Endothelial cell of umbilical vein (primary cell): ENCODE data around the gene BPHL. TPM values are rescaled to one million over a fixed set of nuclear protein-coding genes. Genes with fewer than 3 reads are reported as not detected.

ENCODE experiments used
- BruUV-seq: library from RNA; stranded (reverse); fragments of 400-500 nt; replicated peaks from 2 replicates; lab custom pipeline; 2021; lab: Mats Ljungman, UMichigan
- CTCF ChIA-PET: fragments of 300-600, 350-600 bp; sonication (Branson Sonifier 250); formaldehyde crosslinking; loops from one replicate; lab custom pipeline; 2021; ENCODE audit warnings: antibody characterized with exemption, inconsistent platforms; lab: Charles Lee
- POLR2A ChIA-PET: fragments of 300-600, 350-600 bp; sonication (Branson Sonifier 250); formaldehyde crosslinking; loops from one replicate; lab custom pipeline; 2021; ENCODE audit warnings: antibody characterized with exemption, inconsistent platforms; lab: Charles Lee
- DNase-seq: peaks from one replicate; pipeline ENCODE4 v3.0.0-alpha.2; 2011; ENCODE audit warnings: low read depth, low spot score
- FAIRE-seq: peaks from 2 replicates; lab custom pipeline; 2011; peaks lifted over from hg19 to GRCh38; lab: Jason Lieb, UNC
- H2AFZ ChIP-seq: 2 replicates; pipeline ENCODE4 v1.6.0; 2012; ENCODE audit warnings: low read depth, low read length, control low read depth, inconsistent platforms
- H3K27ac ChIP-seq: 2 replicates; pipeline ENCODE4 v1.5.1; 2011; ENCODE audit warnings: low read depth, mild to moderate bottlenecking, control low read depth, low read length, moderate library complexity; ENCODE audit not compliant: insufficient read depth
- H3K27me3 ChIP-seq, 2 experiments: 2 replicates each; pipeline versions ENCODE4 v1.6.0 to v1.6.1; 2011; ENCODE audit warnings: low read length in 2 of 2, mixed read lengths in 1 of 2; ENCODE audit not compliant: control insufficient read depth in 2 of 2, insufficient read depth in 2 of 2
- H3K36me3 ChIP-seq, 2 experiments: 2 replicates in 1 of 2; 3 replicates in 1 of 2; pipeline ENCODE4 v1.5.1; 2011; ENCODE audit warnings: low read length in 2 of 2, mild to moderate bottlenecking in 1 of 2, moderate library complexity in 1 of 2; ENCODE audit not compliant: control insufficient read depth in 2 of 2, insufficient read depth in 2 of 2; ENCODE audit errors: extremely low read depth in 1 of 2
- H3K4me1 ChIP-seq: 3 replicates; pipeline ENCODE4 v1.5.1; 2011; ENCODE audit warnings: mild to moderate bottlenecking, low read length; ENCODE audit not compliant: control insufficient read depth, insufficient read depth; ENCODE audit errors: extremely low read depth
- H3K4me2 ChIP-seq: 2 replicates; pipeline ENCODE4 v1.6.1; 2011; ENCODE audit warnings: low read length, control low read depth, mixed read lengths; ENCODE audit not compliant: insufficient read depth
- H3K4me3 ChIP-seq, 3 experiments: fragments of 200-600 bp in 1 of 3; sonication (generic), shearing (Covaris generic) in 1 of 3; replicated peaks in 1 of 3; 2 replicates each; pipeline ENCODE4 v1.5.1; 2011 to 2016; ENCODE audit warnings: control low read depth in 3 of 3, low read length in 3 of 3, mild to moderate bottlenecking in 2 of 3, inconsistent platforms in 1 of 3, low read depth in 1 of 3, moderate library complexity in 1 of 3; ENCODE audit not compliant: insufficient read depth in 1 of 3
- H3K79me2 ChIP-seq: 2 replicates; pipeline ENCODE4 v1.6.0; 2012; ENCODE audit warnings: low read length, inconsistent platforms; ENCODE audit not compliant: control insufficient read depth, insufficient read depth
- H3K9ac ChIP-seq: replicated peaks from 2 replicates; pipeline ENCODE3; 2011; ENCODE audit warnings: low read length, control low read depth; ENCODE audit not compliant: insufficient read depth; ENCODE audit errors: extremely low read depth
- H3K9me1 ChIP-seq: replicated peaks from 3 replicates; pipeline ENCODE4 v1.6.0; 2011; ENCODE audit warnings: mild to moderate bottlenecking, low read length; ENCODE audit not compliant: control insufficient read depth, insufficient read depth; ENCODE audit errors: extremely low read depth
- H3K9me3 ChIP-seq: replicated peaks from 2 replicates; pipeline ENCODE4 v1.5.1; 2012; ENCODE audit warnings: low read length, inconsistent platforms; ENCODE audit not compliant: control insufficient read depth, insufficient read depth
- H4K20me1 ChIP-seq: replicated peaks from 2 replicates; pipeline ENCODE3; 2011; ENCODE audit warnings: mild to moderate bottlenecking, low read length; ENCODE audit not compliant: control insufficient read depth, insufficient read depth; ENCODE audit errors: extremely low read depth
- CTCF ChIP-seq, 2 donors: IDR thresholded peaks; 1 replicate in 1 of 2; 2 replicates in 1 of 2; pipeline ENCODE4 v1.5.1; 2011; ENCODE audit warnings: low read length in 2 of 2, mild to moderate bottlenecking in 2 of 2, moderate library complexity in 2 of 2, control low read depth in 1 of 2, inconsistent platforms in 1 of 2, low read depth in 1 of 2; ENCODE audit not compliant: insufficient read depth in 1 of 2; ENCODE audit errors: extremely low read depth in 1 of 2
- EZH2 ChIP-seq: IDR thresholded peaks from 2 replicates; pipeline ENCODE4 v1.6.1; 2012; ENCODE audit warnings: borderline replicate concordance, low read depth, mild to moderate bottlenecking, moderate library complexity, low read length, inconsistent platforms; ENCODE audit not compliant: severe bottlenecking
- FOS ChIP-seq: IDR thresholded peaks from 2 replicates; pipeline ENCODE4 v1.6.1; 2011; ENCODE audit warnings: mild to moderate bottlenecking, low read length, moderate library complexity, borderline replicate concordance; ENCODE audit not compliant: insufficient read depth
- GATA2 ChIP-seq: IDR thresholded peaks from 2 replicates; pipeline ENCODE4 v1.7.0; 2011; ENCODE audit warnings: low read depth, mild to moderate bottlenecking, moderate library complexity, mixed read lengths, low read length; ENCODE audit not compliant: insufficient read length, insufficient read depth
- JUN ChIP-seq: IDR thresholded peaks from 2 replicates; pipeline ENCODE4 v1.6.1; 2011; ENCODE audit warnings: borderline replicate concordance, low read depth; ENCODE audit not compliant: insufficient read length, insufficient read depth
- MYC ChIP-seq: IDR thresholded peaks from one replicate; pipeline ENCODE4 v1.6.1; 2011; ENCODE audit warnings: mild to moderate bottlenecking, low read depth, low read length
- POLR2A ChIP-seq: IDR thresholded peaks from 2 replicates; pipeline ENCODE4 v1.6.1; 2012; ENCODE audit warnings: low read depth, mild to moderate bottlenecking, control low read depth, low read length
- POLR2AphosphoS5 ChIP-seq: IDR thresholded peaks from 2 replicates; pipeline ENCODE4 v1.6.1; 2012; ENCODE audit warnings: low read depth, mild to moderate bottlenecking, control low read depth, low read length, moderate library complexity; ENCODE audit not compliant: insufficient read depth
- dilution Hi-C: fragments of 300-500 bp; cut with MboI; formaldehyde crosslinking; loops from one replicate; pipeline ENCODE4 v1.15.0; 2019; ENCODE audit warnings: low sequenced_read_pairs; ENCODE audit not compliant: extremely low pct_ligation_motif_present
- intact Hi-C: fragments of 100-400 bp; cut with micrococcal nuclease; formaldehyde crosslinking; loops from one replicate; pipeline ENCODE4 v1.10.0; 2022
- polyA plus RNA-seq, 4 experiments: library from polyadenylated mRNA; depleted of rRNA in 3 of 4; stranded (reverse) in 3 of 4; unstranded in 1 of 4; fragments of >200 nt; gene quantifications; 2 replicates each; pipeline versions ENCODE4 v1.2.1 to v1.2.3, GENCODE V29; 2011 to 2012; ENCODE audit warnings: missing spikeins in 1 of 4
- total RNA-seq: library from RNA; stranded (reverse); gene quantifications from 2 replicates; pipeline ENCODE4 v1.2.3, GENCODE V29; 2021
- TF ChIP-seq, protein P1 (sequence below): IDR thresholded peaks from 2 replicates; pipeline ENCODE4 v1.6.1; 2011; ENCODE audit not compliant: insufficient read depth, insufficient read length

BPHL gene
- total and polyA plus RNA-seq, 2 donors (not counting 3 experiments of a cell fraction or from before 2014, with no cell fraction given), result 12.3 to 14.8 TPM

DNA sequence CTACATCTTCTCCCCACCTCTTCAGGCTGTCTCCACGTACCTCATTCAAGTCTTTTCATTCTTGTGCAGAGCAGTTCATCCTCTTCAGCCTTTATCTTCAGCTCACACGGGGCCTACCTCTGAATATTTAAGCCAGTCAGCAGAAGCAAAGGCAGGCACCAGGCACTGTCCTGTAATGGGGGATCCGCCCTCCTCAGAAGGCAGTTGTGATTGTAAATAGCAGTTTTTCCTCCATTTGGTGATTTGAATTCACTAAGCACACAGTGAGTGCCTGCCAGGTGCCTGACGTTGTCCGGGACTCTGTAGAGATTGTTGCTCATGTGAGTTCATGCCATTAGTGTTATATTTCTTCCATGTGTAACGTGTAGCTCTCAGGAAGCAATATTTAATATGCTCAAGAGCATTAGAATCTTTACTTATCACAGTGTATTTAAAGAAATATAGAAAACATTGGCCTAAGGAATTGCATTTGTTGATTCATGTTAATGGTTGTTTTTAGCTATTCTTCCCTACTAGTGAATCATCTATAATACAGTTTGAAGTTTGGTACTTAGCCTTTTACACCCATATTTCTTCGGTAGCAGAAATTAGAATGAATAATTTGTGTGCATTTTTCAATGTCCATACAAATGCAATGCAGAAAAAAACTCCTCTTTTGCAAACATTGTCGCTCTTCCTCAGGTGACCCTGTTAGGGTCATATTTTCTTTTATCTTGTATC lies 17.9 kb downstream of the BPHL start:
- no peak overlapping the region for H3K9ac ChIP-seq
- no peak for DNase-seq
- dilution Hi-C loops (no loop called here), intact Hi-C loops (no loop called here)
- H3K4me1 ChIP-seq, result peaks cover 13% of the 10 kb centered on the region
- H3K27me3 ChIP-seq, result no peaks in the 10 kb centered on the region
- H3K9me1 ChIP-seq, result no peaks in the 10 kb centered on the region
- ChIA-PET POLR2A (no interaction called here), CTCF (interaction anchor here (0.5 kb wide), 1 partner anchor 55 kb away, joined by 3 read pairs; no protein-coding TSS in a partner anchor)
- no TSS peak for BruUV-seq
- H3K36me3 ChIP-seq, result no peaks in the 10 kb centered on the region
- no peaks in the 10 kb centered on the region for H3K79me2 ChIP-seq
- H3K27ac ChIP-seq, result no peak overlapping the region
- H3K9me3 ChIP-seq, result no peaks in the 10 kb centered on the region
- TF ChIP-seq POLR2A, result no peak
- TF ChIP-seq GATA2, result no peak
- no peak for TF ChIP-seq FOS
- no peak for TF ChIP-seq POLR2AphosphoS5
- TF ChIP-seq, protein P1, sequence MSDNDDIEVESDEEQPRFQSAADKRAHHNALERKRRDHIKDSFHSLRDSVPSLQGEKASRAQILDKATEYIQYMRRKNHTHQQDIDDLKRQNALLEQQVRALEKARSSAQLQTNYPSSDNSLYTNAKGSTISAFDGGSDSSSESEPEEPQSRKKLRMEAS, result no peak
- TF ChIP-seq CTCF (IDR thresholded peaks at IDR 0.05; ENCODE audit: extremely low read depth in 1 of 2, insufficient read depth in 1 of 2, low read depth in 1 of 2, low read length in 2 of 2), result no peak
- TF ChIP-seq MYC, result no peak
- TF ChIP-seq JUN, result no peak
- TF ChIP-seq EZH2, result no peak
- no peaks in the 10 kb centered on the region for H4K20me1 ChIP-seq
- FAIRE-seq, result no peak
- H3K4me3 ChIP-seq, result no peak overlapping the region
- H3K4me2 ChIP-seq, result no peak overlapping the region
- H2AFZ ChIP-seq, result no peak overlapping the region
